ENCODE data around the gene CERS6.

CERS6 gene

GRCh38 chr2:168465594-168465993, 9.5 kb downstream of the CERS6 start:
- TF ChIP-seq MYC (IDR thresholded peaks at IDR 0.05; ENCODE audit: low read depth, low read length) (no peak), POLR2A (IDR thresholded peaks at IDR 0.05; ENCODE audit: extremely low read depth, insufficient read length) (no peak)
- TF ChIP-seq, protein P1, sequence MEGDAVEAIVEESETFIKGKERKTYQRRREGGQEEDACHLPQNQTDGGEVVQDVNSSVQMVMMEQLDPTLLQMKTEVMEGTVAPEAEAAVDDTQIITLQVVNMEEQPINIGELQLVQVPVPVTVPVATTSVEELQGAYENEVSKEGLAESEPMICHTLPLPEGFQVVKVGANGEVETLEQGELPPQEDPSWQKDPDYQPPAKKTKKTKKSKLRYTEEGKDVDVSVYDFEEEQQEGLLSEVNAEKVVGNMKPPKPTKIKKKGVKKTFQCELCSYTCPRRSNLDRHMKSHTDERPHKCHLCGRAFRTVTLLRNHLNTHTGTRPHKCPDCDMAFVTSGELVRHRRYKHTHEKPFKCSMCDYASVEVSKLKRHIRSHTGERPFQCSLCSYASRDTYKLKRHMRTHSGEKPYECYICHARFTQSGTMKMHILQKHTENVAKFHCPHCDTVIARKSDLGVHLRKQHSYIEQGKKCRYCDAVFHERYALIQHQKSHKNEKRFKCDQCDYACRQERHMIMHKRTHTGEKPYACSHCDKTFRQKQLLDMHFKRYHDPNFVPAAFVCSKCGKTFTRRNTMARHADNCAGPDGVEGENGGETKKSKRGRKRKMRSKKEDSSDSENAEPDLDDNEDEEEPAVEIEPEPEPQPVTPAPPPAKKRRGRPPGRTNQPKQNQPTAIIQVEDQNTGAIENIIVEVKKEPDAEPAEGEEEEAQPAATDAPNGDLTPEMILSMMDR (IDR thresholded peaks at IDR 0.05; ENCODE audit: low read depth, low read length): no peak
- TF ChIP-seq, protein P2, sequence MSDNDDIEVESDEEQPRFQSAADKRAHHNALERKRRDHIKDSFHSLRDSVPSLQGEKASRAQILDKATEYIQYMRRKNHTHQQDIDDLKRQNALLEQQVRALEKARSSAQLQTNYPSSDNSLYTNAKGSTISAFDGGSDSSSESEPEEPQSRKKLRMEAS (IDR thresholded peaks at IDR 0.05; ENCODE audit: low read depth, low read length): no peak
- DNase-seq (ENCODE audit: low read depth): no peak
- no peak overlapping the region for H3K4me3 ChIP-seq (ENCODE audit: low read depth, low read length)

DNA sequence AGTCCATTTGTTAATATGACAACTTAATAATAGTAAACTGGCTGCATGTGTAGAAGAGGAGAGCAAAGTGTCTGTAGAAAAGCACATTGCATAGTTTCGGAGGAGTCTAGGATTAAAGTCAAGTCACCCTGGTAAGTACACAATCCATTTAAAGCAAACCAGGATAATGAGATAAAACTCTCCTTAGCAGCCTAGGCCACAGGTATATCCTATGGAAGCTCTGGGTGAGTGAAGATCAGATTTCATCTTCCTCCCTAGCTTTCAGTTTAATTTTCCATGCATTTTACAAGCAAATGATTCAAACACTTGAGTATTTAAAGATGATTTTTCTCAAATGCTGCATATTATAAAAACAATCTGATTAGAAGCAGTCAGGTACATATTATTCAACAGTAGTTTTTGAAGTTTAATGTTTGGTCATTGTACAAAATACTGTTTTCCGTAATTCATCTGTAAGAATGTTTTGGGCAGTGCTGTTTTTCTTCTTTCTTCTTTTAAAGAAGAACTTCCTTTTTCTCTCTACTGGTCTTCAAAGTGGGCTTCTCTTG, 10.2 kb downstream of the CERS6 start:
- no peak for DNase-seq (ENCODE audit: low read depth)
- TF ChIP-seq, protein P1 (IDR thresholded peaks at IDR 0.05; ENCODE audit: low read depth, low read length): no peak
- TF ChIP-seq, protein P2 (IDR thresholded peaks at IDR 0.05; ENCODE audit: low read depth, low read length): no peak
- TF ChIP-seq MYC (IDR thresholded peaks at IDR 0.05; ENCODE audit: low read depth, low read length): no peak
- no peak for TF ChIP-seq POLR2A (IDR thresholded peaks at IDR 0.05; ENCODE audit: extremely low read depth, insufficient read length)
- H3K4me3 ChIP-seq (ENCODE audit: low read depth, low read length): no peak overlapping the region

DNA sequence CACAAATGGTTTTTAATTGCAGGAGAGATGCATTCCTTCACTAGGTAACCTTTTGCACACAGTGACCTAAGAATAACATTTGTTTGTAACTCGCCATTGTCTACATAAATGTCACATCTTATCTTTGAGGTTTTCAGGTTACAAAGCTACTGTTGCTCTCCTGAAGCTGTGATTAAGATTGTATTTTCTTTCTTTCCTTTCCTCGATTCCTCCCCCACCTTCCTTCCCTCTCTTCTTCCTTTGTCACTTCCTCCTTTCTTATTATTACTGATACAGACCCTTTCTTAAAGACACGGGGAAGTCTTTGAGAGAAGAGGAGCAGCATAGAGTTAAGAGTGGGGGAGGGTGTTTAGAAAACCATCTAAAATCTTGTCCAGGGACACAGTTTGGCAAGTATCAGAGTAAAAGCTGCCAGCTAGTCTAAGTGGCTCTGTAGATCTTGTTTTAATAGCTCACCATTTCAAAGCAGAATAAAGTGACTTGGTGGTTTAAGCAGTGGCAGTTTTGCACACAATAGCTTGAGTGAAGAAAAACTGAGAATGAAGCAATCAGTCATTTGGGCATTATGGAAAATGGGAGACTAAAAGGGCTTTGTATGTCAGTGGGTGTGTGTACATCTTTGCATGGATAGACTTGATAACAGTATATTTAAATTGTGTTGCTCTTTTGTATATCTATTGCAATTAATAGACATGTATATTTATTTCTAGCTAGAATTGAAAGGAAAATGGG, 10.9 kb downstream of the CERS6 start:
- TF ChIP-seq POLR2A (IDR thresholded peaks at IDR 0.05; ENCODE audit: extremely low read depth, insufficient read length) (no peak), MYC (IDR thresholded peaks at IDR 0.05; ENCODE audit: low read depth, low read length) (no peak)
- TF ChIP-seq, protein P2 (IDR thresholded peaks at IDR 0.05; ENCODE audit: low read depth, low read length): no peak
- TF ChIP-seq, protein P1 (IDR thresholded peaks at IDR 0.05; ENCODE audit: low read depth, low read length): no peak
- peak overlapping the region; percentile 2 for H3K4me3 ChIP-seq (ENCODE audit: low read depth, low read length)
- peak; percentile 44 for DNase-seq (ENCODE audit: low read depth)

- TF ChIP-seq POLR2A (IDR thresholded peaks at IDR 0.05; ENCODE audit: extremely low read depth, insufficient read length): no peak
- TF ChIP-seq MYC (IDR thresholded peaks at IDR 0.05; ENCODE audit: low read depth, low read length): no peak
- TF ChIP-seq, protein P2 (IDR thresholded peaks at IDR 0.05; ENCODE audit: low read depth, low read length): no peak
- TF ChIP-seq, protein P1 (IDR thresholded peaks at IDR 0.05; ENCODE audit: low read depth, low read length): no peak
- H3K4me3 ChIP-seq (ENCODE audit: low read depth, low read length): no peak overlapping the region
- no peak for DNase-seq (ENCODE audit: low read depth)
These were observed 11.7 kb downstream of the CERS6 start for GRCh38 chr2:168467729-168468128.

DNA sequence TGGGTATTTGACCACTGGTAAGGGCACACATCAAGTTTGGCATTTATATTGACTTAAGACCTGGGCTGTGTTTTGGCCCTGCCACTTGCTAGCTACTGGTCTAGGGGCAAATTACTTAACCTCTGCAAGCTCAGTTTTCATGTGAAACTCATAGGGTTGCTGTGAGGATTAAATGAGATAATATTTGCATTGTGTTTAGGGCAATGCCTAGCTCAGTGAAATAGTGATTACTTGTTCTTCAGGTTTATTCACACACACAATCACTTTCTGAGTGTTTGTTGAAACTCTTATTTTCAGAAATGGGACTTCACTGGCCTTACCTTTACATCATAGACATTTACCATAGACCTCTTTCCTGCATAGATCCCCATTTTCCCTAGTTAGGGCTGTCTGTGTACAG, 12.3 kb downstream of the CERS6 start:
- DNase-seq (ENCODE audit: low read depth): peak; percentile 24
- no peak overlapping the region for H3K4me3 ChIP-seq (ENCODE audit: low read depth, low read length)
- TF ChIP-seq MYC (IDR thresholded peaks at IDR 0.05; ENCODE audit: low read depth, low read length) (no peak), POLR2A (IDR thresholded peaks at IDR 0.05; ENCODE audit: extremely low read depth, insufficient read length) (no peak)
- TF ChIP-seq, protein P2 (IDR thresholded peaks at IDR 0.05; ENCODE audit: low read depth, low read length): no peak
- TF ChIP-seq, protein P1 (IDR thresholded peaks at IDR 0.05; ENCODE audit: low read depth, low read length): no peak
